T-helper 2 cell treated with Interferon-gamma antibody and Interleukin-4, amounts not matched to agents 100 ng/mL and 5 ng/mL, for 36 hours (primary cell): ENCODE data around the gene SLC6A12. TPM values are rescaled to one million over a fixed set of nuclear protein-coding genes. Genes with fewer than 3 reads are reported as not detected.
"Not testable (repeated sequence)": the region's sequence is repeated elsewhere in the genome, so short reads cannot be mapped to it uniquely, and the experiment has no call there.

Experiments used
- intact Hi-C: fragments of 100-400 bp; cut with micrococcal nuclease; formaldehyde crosslinking; loops from one replicate; pipeline ENCODE4 v1.15.1; 2023
- total RNA-seq: library from RNA; stranded (reverse); gene quantifications from 2 replicates; pipeline ENCODE4 v1.2.3, GENCODE V29; 2022

Gene SLC6A12
- not detected in 2 replicates for total RNA-seq

DNA sequence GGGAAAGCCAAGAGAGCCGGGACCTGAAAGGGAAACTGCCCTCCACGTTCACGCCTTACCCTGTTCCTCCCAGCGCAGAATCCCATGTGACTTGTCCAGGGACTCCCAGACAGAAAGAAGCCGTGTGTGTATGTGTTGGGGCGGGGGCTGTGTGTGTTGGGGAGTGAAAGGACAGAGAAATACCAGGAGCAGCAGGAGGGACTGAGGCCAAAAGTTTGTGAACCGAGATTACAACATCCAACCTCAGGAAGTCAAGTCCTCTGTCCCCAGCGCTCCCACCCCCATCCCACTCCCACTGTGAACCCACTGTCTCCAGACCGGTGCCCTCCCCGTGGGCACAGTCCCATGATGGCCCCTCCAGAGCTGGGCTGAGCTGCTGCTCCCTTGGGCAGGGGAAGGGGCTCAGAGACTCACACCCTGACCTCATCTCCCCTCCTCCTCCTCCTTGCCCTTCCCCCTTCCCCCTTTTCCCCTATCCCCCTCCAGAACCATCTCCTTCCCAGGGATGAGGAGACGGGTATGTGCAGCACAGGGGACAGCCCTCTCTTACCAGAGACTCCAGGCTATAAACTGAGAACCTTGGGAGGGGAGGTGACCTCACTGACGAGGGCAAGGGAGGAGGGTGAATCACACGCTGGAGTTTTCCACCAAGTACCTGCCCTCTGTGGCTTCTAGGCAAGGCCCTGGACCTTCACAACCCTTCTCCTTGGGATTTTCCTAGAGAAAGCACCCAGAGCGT is at the start of gene SLC6A12:
TSS of gene SLC6A12 (minus strand) at position 155 of the 739 bp plus-strand sequence. CDS start 4,171 bp downstream, outside the sequence.
- intact Hi-C loops: no loop called here

DNA sequence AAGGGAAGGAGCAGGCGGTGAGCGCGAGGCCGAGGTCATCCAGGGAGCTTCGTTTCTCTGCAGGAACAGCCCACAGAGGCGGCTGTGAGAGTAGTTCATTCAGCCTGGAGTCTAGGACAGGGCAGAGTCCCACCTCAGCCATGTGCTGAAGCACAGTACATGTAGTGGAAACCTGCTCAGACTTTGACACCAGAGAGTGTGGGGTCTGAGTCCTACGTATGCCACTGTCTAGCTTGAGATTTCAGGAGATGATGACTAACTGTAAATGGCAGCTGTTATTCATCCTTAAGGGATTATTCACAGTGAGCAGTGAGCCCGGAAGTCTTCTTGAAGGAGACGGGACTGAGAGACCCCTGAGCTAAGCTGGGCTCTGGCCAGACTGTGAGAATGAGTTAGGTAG is 49.6 kb upstream of the SLC6A12 start:
- intact Hi-C loops: no loop called here

DNA sequence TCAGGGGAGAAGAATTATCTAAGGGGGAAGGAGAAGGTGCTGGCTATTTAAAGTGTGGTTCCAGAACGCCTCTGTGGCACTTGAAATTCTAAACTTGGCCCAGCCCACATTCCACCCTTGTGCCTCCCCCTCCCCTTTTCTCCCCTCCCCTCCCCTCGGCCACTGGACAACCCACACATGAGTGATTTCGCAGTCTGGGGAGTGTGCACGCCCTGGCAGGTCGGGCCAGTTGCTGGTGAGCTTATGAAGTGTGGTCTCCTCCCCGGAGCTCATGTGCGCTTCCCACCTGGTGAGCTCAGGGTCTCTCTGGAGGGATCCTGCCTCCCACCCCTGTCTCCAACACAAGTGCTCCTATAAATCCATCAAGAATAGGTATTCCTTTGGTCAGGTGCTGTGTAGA is 48.9 kb upstream of the SLC6A12 start, which contains the start of gene SLC6A13:
TSS of gene SLC6A13 (minus strand) at position 20 of the 400 bp plus-strand sequence. CDS start 2,784 bp downstream, outside the sequence.
- intact Hi-C loops: no loop called here

DNA sequence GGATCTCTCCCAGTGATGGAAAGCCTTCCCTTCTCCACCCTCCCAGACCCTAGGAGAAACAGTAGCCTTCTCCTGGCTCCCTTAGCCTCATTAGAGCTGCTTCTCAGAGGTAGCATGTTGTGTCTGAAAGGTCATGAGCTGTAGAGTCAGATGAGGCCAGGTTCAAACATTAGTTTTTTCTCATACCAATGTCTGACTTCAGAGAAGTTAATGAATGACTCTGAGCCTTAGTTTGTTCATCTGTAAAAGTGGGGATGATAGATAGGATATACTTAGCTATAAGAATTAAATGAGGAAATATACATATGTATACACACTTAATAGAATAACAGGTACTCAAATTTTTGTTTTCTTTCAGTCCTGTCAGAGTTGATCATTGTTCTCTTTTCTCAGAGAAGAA is 48.2 kb upstream of the SLC6A12 start:
- intact Hi-C loops: no loop called here

DNA sequence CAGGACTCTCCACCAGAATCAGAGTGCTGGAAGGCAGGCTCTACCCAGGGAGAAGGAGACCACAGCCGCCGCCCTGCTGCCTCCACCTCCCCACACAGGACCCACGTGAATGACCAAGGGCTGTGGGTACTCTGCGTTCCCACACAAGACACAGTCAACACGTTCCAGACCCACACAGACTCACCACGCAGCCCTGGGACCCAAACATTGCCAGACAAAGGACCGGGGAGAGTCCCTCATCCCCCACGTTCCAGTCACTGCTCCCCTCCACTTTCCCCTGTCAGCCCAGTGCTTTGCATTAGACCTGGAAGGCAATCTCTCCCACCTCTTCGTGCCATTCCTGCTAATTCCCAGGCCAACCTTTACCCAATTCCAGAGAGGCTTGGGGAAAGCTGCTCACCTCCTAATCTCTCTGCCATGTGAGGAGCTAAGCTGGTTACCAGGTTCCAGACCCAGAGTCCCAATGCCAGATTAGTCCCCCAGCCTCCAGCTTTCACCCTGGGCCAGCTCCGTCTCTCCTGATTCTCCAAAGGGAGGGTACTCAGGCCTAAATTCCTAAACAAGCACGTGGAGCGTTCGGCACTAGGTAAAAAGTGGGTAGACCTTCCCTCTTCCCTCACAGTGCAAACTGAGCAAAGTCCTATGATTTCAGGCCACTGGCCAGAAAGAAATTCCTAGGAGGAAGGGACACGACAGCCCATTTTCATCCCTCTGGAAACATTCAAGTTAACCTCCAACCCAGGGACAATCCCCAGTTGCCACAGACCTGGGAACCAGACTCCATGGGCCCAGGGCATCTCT is 43.8 kb upstream of the SLC6A12 start:
- intact Hi-C loops: no loop called here

DNA sequence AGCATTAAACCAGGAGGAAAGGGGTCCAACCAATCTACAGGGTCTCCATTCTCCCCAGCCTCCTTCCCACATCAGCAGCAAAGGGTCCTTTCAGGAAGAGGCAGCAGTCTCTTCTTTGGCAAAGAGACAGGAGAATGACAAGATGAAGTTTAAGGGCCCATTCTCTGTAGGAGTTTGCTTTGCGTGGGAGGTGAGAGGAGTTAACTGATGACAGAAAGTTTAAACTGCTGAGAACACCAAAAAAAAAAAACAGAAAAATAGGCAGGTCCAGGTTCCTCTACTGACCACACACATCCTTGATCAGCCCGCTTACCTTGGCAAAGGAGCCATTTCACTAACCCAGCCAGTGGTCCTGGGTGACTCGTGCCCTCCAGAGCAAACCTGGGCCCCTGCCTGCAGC is 43.0 kb upstream of the SLC6A12 start:
- intact Hi-C loops: no loop called here

DNA sequence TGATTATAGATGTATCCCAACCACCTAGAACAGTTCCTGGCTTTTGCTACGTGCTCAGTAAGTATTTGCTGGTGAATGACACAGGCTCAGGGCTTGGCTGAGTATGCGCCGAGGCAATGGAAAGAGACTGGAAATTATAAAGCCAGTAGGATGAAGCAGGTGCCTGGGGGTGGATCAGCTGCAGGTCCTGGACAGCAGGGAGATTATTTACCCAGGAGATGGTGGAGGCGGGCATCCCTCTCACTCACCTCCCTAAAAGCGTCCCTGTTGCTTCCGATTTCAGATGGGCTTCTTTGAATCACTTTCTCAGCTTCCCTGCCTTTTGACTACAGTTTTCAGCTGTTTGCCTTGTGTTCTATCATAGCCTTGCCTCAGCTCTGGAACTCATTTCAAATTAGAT is 42.3 kb upstream of the SLC6A12 start:
- intact Hi-C loops: no loop called here

DNA sequence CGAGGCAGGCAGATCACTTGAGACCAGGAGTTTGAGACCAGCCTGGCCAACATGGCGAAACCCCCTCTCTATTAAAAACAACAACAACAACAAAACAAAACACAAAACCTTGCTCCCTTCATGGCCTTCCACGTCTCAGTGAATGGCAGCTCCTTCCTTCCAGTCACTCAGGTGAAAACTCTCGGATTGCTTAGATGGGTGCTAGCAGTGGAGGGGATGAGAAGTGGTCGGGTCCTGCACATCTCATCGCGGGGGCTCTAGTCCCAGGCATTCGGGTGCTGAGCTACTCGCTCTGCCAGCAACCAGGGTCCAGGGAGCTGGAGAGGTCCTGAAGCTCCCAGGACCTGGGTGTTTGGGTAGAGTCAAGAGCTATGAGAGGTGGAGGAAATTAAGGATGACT is 41.0 kb upstream of the SLC6A12 start:
- intact Hi-C loops: no loop called here

DNA sequence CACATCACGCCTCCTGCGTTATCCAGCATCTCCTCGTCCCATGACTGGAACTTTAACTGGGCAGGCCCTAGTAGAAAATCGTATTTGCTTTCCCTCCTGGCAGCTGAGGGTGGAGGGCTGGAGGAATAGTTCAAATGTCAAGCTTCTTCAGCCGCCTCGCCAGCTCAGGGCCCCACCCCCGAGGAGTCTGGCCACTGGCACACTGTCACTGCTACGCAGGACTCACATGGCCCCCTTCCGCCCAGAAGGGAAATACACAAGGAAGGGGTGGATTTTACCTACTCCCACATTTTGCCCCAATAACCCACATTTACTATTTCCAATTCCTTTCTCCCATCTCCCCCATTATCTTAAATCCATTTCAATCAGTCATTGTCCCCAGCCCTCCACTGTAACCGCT is 40.1 kb upstream of the SLC6A12 start:
- intact Hi-C loops: no loop called here

DNA sequence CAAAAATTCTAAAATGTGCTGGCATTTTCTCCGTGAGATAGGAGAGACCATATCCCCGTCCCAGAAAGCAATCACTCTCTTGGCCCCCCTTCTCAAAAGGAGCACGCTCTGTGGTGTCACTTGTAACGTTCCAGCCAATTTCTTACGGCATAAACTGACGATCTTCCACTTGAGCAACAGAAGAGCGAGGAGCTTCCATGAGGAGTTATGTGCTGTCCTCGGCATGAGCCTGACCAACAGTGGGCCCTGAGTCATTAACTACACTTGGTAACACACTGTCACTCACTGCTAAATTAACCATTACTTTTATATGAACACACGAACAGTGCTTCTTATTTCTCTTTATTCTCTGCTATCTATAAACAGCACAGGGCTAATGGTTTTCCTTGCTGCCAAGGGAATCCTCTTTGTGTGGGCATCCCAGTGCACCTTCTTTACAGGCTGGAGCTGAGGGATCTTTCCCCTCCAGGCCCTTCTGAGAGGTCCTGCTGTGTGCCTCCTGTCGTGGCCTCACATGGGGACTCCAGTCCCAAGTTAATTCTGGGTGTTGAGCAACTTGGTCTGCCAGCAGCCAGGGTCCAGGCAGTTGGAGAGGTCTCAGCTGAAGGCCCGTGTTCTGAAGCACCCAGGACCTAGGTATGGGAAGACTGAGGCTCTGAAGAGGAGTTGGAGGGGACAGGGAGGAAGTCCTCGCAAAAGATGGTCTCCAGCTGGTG is 39.3 kb upstream of the SLC6A12 start:
- intact Hi-C loops: no loop called here

DNA sequence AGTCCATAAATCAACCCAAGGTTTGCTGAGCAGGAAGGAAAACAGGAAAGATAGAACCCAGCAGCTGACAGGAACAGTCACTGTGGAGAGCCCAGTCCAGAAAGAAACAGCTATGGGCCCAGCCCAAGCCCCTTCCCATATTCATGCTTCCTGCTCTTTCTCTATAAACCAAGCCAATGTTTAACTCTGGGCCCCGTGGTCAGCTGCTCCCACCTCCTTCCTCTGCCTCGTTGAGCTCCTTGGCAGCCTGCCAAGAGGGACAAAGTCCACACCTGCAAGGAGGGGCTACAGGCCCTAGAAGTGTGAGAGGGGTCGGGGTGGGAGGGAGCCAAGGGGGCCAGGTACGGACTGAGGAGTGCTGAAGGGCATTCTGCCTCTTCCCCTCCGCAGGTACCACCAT is 38.7 kb upstream of the SLC6A12 start:
- intact Hi-C loops: no loop called here

DNA sequence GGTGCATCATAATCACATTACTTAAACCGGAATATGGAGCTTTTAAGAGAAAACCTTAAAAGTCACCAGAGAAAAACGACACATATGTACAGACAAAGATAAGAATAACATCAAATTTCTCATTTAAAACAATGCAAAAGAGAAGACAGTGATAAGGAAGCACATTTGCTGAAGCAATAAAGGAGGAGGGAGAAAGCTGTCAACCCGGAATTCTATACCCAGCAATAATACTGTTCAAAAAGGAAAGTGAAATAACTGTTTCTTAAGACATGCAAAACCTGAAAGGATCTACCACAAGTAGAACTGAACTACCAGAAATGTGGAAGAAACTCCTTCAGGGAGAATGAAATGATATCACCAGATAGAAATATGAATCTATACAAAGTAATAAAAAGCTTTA is 33.3 kb upstream of the SLC6A12 start:
- intact Hi-C loops: no loop called here

DNA sequence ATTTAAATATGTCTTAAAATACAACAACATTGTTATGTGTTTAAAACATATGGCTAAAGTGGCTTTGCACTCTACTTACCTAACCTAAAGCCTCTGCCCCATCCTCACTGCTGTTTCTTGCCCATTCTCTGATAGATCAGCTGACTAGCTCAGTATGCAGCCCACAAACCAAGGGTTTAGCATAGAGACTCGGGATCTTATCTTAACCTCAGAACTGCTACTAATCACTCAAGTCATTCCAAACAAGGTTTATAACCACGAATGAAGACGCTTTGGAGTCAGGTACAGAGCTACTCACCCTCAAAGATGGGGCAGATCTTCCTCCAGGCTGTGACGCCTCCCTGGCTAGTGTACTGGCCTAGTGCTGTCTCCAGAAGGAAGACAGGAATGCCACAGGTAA is 29.4 kb upstream of the SLC6A12 start:
- intact Hi-C loops: no loop called here

DNA sequence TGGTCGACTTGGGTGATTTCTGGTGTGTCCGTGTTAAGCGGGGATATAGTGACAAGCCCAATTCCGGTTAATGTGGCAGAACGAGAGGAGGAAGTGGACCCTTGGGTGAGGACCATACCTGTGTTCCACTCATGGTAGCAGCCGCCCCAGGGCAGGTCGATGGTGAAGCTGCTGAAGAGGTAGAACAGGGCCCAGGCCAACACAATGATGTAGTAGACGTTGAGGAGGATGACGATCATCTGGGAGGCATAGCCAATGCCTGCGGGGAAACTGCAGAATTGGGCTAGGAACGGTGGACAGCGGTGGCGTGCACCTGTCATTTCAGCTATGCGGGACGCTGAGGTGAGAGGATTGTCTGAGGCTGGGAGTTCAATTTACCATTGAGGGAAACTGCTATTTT is 28.5 kb upstream of the SLC6A12 start:
- intact Hi-C loops: no loop called here

DNA sequence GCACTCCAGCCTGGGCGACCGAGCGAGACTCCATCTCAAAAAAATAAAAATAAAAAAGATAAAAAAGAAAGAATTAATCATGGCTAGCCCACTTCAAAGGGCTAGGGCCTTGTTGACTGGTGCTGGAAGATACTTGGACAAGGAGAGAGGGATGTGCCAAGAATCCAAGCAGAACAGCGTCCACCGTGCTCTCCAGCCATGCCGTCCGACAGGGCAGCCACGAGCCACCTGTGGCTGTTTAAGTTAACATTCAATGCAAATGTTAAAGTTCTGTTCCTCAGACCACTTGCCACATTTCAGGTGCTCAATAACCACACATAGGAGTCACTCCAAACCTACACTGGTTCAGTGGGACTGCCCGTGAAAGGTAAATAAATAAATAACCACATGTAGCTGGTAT is 27.3 kb upstream of the SLC6A12 start:
- intact Hi-C loops: no loop called here

DNA sequence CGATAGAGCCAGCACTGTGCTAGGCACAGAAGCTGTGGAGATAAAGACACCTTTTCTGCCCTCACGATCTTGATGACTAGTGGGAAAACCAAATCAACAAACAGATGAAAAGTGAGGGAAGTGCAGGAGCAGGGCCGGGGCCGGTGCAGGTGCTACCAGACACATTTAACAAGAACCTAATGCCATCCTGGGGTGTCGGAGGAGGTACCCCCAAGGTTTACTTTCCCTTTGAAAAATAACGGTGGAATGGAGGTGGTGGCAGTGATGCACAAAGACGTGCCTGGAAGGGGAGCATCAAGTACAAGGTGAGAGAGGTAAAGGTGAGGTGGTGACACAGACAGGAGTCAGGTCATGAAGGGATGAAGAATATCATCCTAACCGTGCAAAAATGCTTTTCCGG is 26.6 kb upstream of the SLC6A12 start:
- intact Hi-C loops: no loop called here

DNA sequence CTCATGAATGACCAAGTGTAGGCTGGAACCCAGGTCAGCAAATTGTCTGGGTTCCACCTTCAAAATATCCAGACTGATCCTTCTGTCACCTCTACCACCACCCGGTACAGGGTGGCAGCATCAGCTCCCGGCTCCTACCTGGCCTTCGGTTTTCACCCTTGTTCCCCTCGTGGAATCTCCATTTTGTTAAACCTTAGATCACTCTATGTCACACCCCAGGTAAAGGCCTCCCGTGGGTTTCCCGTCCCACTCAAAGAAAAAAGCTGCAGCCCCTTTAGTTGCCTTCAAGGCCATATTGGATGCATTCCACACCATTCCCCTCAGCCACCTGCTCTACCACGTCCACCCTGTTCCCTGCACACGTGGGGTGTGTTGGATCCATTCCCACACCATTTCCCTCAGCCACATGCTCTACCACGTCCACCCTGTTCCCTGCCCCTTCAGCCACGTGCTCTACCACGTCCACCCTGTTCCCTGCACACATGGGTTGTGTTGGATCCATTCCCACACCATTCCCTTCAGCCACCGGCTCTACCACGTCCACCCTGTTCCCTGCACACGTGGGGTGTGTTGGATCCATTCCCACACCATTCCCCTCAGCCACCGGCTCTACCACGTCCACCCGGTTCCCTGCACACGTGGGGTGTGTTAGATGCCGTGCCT is 24.9 kb upstream of the SLC6A12 start:
- intact Hi-C loops: no loop called here

DNA sequence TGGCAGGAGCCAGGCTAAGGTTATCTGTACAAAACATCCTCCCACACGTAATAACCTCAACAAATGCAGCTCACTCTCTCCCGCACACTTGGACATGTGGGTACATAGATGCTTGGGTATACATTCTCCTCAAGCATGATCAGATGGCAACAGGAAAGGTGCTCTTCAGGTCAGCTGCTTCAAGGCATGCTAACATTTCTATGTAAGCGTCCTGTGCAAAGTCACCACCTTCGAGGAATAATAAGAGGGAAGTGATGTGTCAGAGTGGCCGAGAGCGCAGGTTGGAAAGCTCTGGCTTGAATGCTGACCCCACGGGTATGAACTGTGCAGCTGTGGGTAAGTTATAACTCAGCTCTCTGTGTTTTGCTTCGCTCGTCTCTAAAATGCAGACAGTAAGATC is 24.2 kb upstream of the SLC6A12 start:
- intact Hi-C loops: no loop called here

DNA sequence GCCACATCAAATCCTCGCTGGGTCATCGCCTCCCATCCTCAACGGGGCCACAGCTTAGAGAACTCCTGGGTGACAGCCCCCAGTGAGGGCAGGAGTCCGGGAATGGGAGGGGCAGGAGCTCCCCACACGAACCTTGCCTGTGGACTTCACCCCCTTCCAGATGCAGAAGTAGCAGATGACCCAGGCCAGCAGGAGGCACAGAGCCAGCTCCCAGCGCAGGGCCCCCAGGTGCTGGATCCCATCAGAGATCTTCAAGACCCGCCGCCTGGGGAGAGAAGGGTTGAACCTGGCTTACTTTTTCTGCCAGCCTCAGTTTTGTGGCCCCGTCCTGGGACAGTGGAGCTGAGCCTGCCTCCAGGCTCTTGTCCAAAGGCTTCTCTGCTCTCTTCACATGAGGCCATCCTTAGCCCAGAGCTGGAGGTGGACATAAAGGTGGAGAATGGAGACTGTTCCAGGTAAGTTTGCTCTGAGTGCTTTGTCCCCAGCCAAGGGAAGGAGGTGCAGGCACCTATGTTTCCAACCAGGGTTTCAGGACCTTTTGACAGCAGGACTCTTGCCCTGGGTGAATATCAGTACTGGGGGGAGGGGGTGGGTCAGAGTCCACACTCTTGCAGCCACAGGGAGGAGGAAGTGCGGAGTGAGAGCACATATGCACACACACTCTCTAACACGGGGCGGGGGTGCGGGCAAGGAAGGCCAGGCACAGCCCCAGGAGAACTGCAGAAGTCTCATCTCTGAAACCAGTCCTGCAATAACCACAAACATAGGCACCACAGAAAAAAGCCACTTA is 23.3 kb upstream of the SLC6A12 start:
- intact Hi-C loops: no loop called here

DNA sequence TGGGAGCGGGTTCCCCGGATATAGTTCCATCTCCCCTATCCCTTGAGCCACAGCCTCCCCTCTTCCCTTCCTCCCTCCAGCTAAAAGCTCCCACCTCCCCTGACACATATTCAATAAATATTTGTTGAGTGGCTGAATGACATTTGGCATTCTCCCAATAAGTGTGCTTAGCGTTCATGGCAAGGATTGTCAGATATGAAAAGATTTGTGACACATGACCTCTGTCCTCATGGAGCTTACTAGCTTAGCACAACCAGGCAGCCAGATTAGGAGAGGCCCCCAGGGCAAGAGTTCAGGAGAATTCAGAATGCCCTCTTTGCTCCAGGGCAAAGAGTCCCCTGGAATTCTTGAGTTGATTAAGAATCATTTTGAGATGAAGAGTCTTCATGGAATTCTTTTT is 22.5 kb upstream of the SLC6A12 start:
- intact Hi-C loops: no loop called here

DNA sequence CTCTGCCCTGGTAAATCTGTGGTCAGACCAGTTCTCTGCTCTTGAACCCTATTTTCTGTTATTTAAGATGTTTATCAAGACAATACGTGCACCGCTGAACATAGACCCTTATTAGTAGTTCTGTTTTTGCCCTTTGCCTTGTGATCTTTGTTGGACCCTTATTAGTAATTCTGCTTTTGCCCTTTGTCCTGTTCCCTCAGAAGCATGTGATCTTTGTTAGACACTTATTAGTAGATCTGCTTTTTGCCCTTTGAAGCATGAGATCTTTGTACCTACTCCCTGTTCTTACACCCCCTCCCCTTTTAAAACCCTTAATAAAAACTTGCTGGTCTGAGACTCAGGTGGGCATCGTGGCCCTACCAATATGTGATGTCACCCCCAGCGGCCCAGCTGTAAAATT is 22.0 kb upstream of the SLC6A12 start:
- intact Hi-C loops: not testable (repeated sequence)
